ENCODE data around the gene DRC3.
"Not testable (repeated sequence)": the region's sequence is repeated elsewhere in the genome, so short reads cannot be mapped to it uniquely, and the experiment has no call there.

DRC3 gene

GRCh38 chr17:17994271-17995069 is 21.8 kb downstream of the DRC3 start:
- H3K4me3 ChIP-seq (ENCODE audit: low read depth, low read length), result no peak overlapping the region
- peak; percentile 55 for TF ChIP-seq CTCF (IDR thresholded peaks at IDR 0.05; ENCODE audit: low read depth, low read length, missing control alignments)
- in situ Hi-C loops (cut with HindIII; ENCODE audit: low sequenced_read_pairs), result no loop called here
- DNase-seq (ENCODE audit: low read depth), result no peak

GRCh38 chr17:17995887-17996286 is 23.2 kb downstream of the DRC3 start:
- in situ Hi-C loops (cut with HindIII; ENCODE audit: low sequenced_read_pairs); H3K4me3 ChIP-seq (ENCODE audit: low read depth, low read length); DNase-seq (ENCODE audit: low read depth): not testable (repeated sequence)

GRCh38 chr17:17998934-17999333 is 26.3 kb downstream of the DRC3 start:
- no peak for TF ChIP-seq CTCF (IDR thresholded peaks at IDR 0.05; ENCODE audit: low read depth, low read length, missing control alignments)
- H3K4me3 ChIP-seq (ENCODE audit: low read depth, low read length), result no peak overlapping the region
- in situ Hi-C loops (cut with HindIII; ENCODE audit: low sequenced_read_pairs), result no loop called here
- no peak for DNase-seq (ENCODE audit: low read depth)

- DNase-seq (ENCODE audit: low read depth), result no peak
- no peak overlapping the region for H3K4me3 ChIP-seq (ENCODE audit: low read depth, low read length)
- in situ Hi-C loops (cut with HindIII; ENCODE audit: low sequenced_read_pairs), result no loop called here
- no peak for TF ChIP-seq CTCF (IDR thresholded peaks at IDR 0.05; ENCODE audit: low read depth, low read length, missing control alignments)
These were observed 26.8 kb downstream of the DRC3 start for GRCh38 chr17:17999364-18000029.

- TF ChIP-seq CTCF (IDR thresholded peaks at IDR 0.05; ENCODE audit: low read depth, low read length, missing control alignments), result no peak
- DNase-seq (ENCODE audit: low read depth), result no peak
- in situ Hi-C loops (cut with HindIII; ENCODE audit: low sequenced_read_pairs), result no loop called here
- H3K4me3 ChIP-seq (ENCODE audit: low read depth, low read length), result no peak overlapping the region
These were observed 27.4 kb downstream of the DRC3 start for GRCh38 chr17:18000030-18000408.

- no peak for DNase-seq (ENCODE audit: low read depth)
- in situ Hi-C loops (cut with HindIII; ENCODE audit: low sequenced_read_pairs), result no loop called here
- no peak for TF ChIP-seq CTCF (IDR thresholded peaks at IDR 0.05; ENCODE audit: low read depth, low read length, missing control alignments)
- H3K4me3 ChIP-seq (ENCODE audit: low read depth, low read length), result no peak overlapping the region
These were observed 29.5 kb downstream of the DRC3 start for GRCh38 chr17:18002171-18002570.

- DNase-seq (ENCODE audit: low read depth), result no peak
- no peak overlapping the region for H3K4me3 ChIP-seq (ENCODE audit: low read depth, low read length)
- no peak for TF ChIP-seq CTCF (IDR thresholded peaks at IDR 0.05; ENCODE audit: low read depth, low read length, missing control alignments)
- in situ Hi-C loops (cut with HindIII; ENCODE audit: low sequenced_read_pairs), result no loop called here
These were observed 31.7 kb downstream of the DRC3 start for GRCh38 chr17:18004345-18004744.
